Body of pancreas (tissue), 4 donors: Measurements from ENCODE around the gene HS3ST4. TPM values are rescaled to one million over a fixed set of nuclear protein-coding genes. Genes with fewer than 3 reads are reported as not detected.

Experiments
- ATAC-seq: fragments of 150-250 bp; one replicate; pipeline ENCODE4 v1.9.1; 2016
- DNase-seq, 4 donors: peaks; one replicate each; pipeline ENCODE4 v3.0.0-alpha.2; 2019
- H3K27ac ChIP-seq, 4 donors: fragments of 200-600 bp; sonication (generic); 1 replicate in 3 of 4; 2 replicates in 1 of 4; pipeline versions ENCODE4 v1.5.1 to v1.6.1; 2016 to 2019; ENCODE audit warnings: mild to moderate bottlenecking in 1 of 4, mixed read lengths in 1 of 4, moderate library complexity in 1 of 4
- H3K27me3 ChIP-seq, 2 donors: fragments of 200-600 bp; sonication (generic); one replicate each; pipeline ENCODE4 v1.6.0; 2016; ENCODE audit warnings: mild to moderate bottlenecking in 1 of 2
- H3K36me3 ChIP-seq, 2 donors: fragments of 200-600 bp; sonication (generic); replicated peaks in 1 of 2; 2 replicates each; pipeline ENCODE4 v1.5.1; 2016; ENCODE audit warnings: low read depth in 2 of 2; ENCODE audit not compliant: insufficient read depth in 1 of 2
- H3K4me1 ChIP-seq: fragments of 200-600 bp; sonication (generic); one replicate; pipeline ENCODE4 v1.6.0; 2016
- H3K4me3 ChIP-seq, 2 donors: fragments of 200-600 bp; sonication (generic); 1 replicate in 1 of 2; 2 replicates in 1 of 2; pipeline ENCODE4 v1.5.1; 2016 to 2019
- H3K9me3 ChIP-seq, 3 donors: fragments of 200-600 bp; sonication (generic); 1 replicate in 2 of 3; 2 replicates in 1 of 3; pipeline ENCODE4 v1.5.1; 2016
- POLR2A ChIP-seq, 3 donors: fragments of 450-650 bp; IDR thresholded peaks; one replicate each; pipeline ENCODE4 v1.6.1; 2016; ENCODE audit warnings: antibody characterized with exemption in 3 of 3, mild to moderate bottlenecking in 2 of 3
- WGBS, 2 donors: methylation state at CpG; one replicate each; pipeline ENCODE4 v1.1.5; 2017; 5-methylcytosine and 5-hydroxymethylcytosine counted together
- intact Hi-C: fragments of 100-400 bp; cut with DNase I; formaldehyde crosslinking; loops from one replicate; pipeline ENCODE4 v1.15.1; 2023
- total RNA-seq, 2 donors: library from RNA; depleted of rRNA; stranded (reverse); fragments of >200 nt; gene quantifications; one replicate each; pipeline ENCODE4 v1.1.0, GENCODE V29; 2016
- TF ChIP-seq, protein P1 (sequence below), 7 experiments: fragments of 450-650 bp in 4 of 7; fragments of 200-600 bp in 3 of 7; sonication (generic) in 3 of 7; IDR thresholded peaks; one replicate each; pipeline ENCODE4 v1.5.1; 2016 to 2019; ENCODE audit warnings: antibody characterized with exemption in 7 of 7

The HS3ST4 gene
- total RNA-seq, result not detected

DNA sequence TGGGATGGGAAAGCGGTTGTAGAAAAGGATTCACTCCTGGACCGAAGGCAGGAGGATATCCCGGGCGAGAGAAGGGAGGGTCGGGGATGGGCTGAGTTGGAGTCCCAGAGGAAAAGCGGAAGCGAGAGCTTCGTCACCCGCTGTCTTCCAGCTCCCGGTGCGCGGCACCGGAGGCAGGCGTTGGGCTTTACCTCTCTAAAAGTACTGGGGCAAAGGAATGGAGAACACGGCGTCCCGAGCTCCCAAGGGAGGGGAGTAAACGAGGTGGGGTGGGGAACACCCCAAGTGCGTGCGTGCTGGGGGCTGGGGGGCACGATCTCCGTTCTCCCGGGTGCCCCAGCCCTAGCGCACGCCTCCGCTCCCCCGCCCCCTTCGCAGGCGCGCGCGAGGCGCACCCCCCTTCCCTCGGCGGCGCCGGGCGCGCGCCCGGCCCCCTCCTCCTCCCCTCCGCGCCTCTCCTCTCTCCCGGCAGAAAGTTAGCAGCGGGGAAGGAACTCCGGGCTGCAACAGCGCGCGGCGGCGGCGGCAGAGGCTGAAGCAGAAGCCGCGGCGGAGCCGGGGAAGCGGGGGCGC is at the start of gene HS3ST4:
Gene HS3ST4 (plus strand): TSS at position 441 of the 573 bp plus-strand sequence.
- peaks cover 22% of the 10 kb centered on the region for H3K4me1 ChIP-seq
- peak within 1 kb of the TSS in 1 of 2 donors; percentile 17 for H3K4me3 ChIP-seq
- 1 to 2% methylated on average over 30 to 57 of the region's 58 CpGs for WGBS, 2 donors
- DNase-seq, result peak in 2 of 4 donors; percentile 6 to 12
- peaks cover 0 to 22% of the 10 kb centered on the region in 2 donors for H3K27me3 ChIP-seq
- H3K27ac ChIP-seq, result no peak within 1 kb of the TSS
- H3K9me3 ChIP-seq, result no peaks in the 10 kb centered on the region
- no peaks in the 10 kb centered on the region for H3K36me3 ChIP-seq
- no peak for TF ChIP-seq POLR2A (IDR thresholded peaks at IDR 0.05)
- TF ChIP-seq, protein P1, sequence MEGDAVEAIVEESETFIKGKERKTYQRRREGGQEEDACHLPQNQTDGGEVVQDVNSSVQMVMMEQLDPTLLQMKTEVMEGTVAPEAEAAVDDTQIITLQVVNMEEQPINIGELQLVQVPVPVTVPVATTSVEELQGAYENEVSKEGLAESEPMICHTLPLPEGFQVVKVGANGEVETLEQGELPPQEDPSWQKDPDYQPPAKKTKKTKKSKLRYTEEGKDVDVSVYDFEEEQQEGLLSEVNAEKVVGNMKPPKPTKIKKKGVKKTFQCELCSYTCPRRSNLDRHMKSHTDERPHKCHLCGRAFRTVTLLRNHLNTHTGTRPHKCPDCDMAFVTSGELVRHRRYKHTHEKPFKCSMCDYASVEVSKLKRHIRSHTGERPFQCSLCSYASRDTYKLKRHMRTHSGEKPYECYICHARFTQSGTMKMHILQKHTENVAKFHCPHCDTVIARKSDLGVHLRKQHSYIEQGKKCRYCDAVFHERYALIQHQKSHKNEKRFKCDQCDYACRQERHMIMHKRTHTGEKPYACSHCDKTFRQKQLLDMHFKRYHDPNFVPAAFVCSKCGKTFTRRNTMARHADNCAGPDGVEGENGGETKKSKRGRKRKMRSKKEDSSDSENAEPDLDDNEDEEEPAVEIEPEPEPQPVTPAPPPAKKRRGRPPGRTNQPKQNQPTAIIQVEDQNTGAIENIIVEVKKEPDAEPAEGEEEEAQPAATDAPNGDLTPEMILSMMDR (IDR thresholded peaks at IDR 0.05), result no peak
- ATAC-seq, result no peak
- intact Hi-C loops, result no loop called here

GRCh38 chr16:25643633-25644032 is 48.1 kb upstream of the HS3ST4 start:
- H3K27ac ChIP-seq, result no peak overlapping the region
- H3K36me3 ChIP-seq, result no peaks in the 10 kb centered on the region
- H3K4me1 ChIP-seq, result no peaks in the 10 kb centered on the region
- no peaks in the 10 kb centered on the region for H3K27me3 ChIP-seq
- no peaks in the 10 kb centered on the region for H3K9me3 ChIP-seq
- H3K4me3 ChIP-seq, result no peak overlapping the region
- intact Hi-C loops, result no loop called here
- DNase-seq, result no peak
- WGBS, 2 donors, result 58 to 59% methylated on average over 4 of the region's 4 CpGs
- no peak for ATAC-seq
- no peak for TF ChIP-seq POLR2A (IDR thresholded peaks at IDR 0.05)
- TF ChIP-seq, protein P1 (IDR thresholded peaks at IDR 0.05), result no peak

GRCh38 chr16:25656639-25657038 is 35.1 kb upstream of the HS3ST4 start:
- H3K4me1 ChIP-seq, result no peaks in the 10 kb centered on the region
- H3K27ac ChIP-seq, result no peak overlapping the region
- no peaks in the 10 kb centered on the region for H3K9me3 ChIP-seq
- intact Hi-C loops, result no loop called here
- 84 to 91% methylated on average over 2 of the region's 2 CpGs for WGBS, 2 donors
- no peak overlapping the region for H3K4me3 ChIP-seq
- no peak for DNase-seq
- TF ChIP-seq, protein P1 (IDR thresholded peaks at IDR 0.05), result no peak
- no peak for ATAC-seq
- no peaks in the 10 kb centered on the region for H3K36me3 ChIP-seq
- no peaks in the 10 kb centered on the region for H3K27me3 ChIP-seq

- no peak for TF ChIP-seq POLR2A (IDR thresholded peaks at IDR 0.05)
- TF ChIP-seq, protein P1 (IDR thresholded peaks at IDR 0.05), result no peak
- no peaks in the 10 kb centered on the region for H3K9me3 ChIP-seq
- intact Hi-C loops, result no loop called here
- DNase-seq (no peak), ATAC-seq (no peak)
- H3K27me3 ChIP-seq, result no peaks in the 10 kb centered on the region
- WGBS, 2 donors, result 54 to 60% methylated on average over 2 of the region's 2 CpGs
- no peak overlapping the region for H3K4me3 ChIP-seq
- H3K4me1 ChIP-seq, result no peaks in the 10 kb centered on the region
- no peak overlapping the region for H3K27ac ChIP-seq
- H3K36me3 ChIP-seq, result no peaks in the 10 kb centered on the region
Measured at GRCh38 chr16:25676820-25677219, 14.9 kb upstream of the HS3ST4 start.

- Histone ChIP-seq H3K27me3 (no peaks in the 10 kb centered on the region), H3K4me3 (no peak overlapping the region), H3K9me3 (no peaks in the 10 kb centered on the region), H3K36me3 (no peaks in the 10 kb centered on the region), H3K4me1 (no peaks in the 10 kb centered on the region), H3K27ac (no peak overlapping the region)
- ATAC-seq (no peak), DNase-seq (no peak)
- TF ChIP-seq, protein P1 (IDR thresholded peaks at IDR 0.05), result no peak
- TF ChIP-seq POLR2A (IDR thresholded peaks at IDR 0.05), result no peak
- intact Hi-C loops, result no loop called here
- WGBS, 2 donors, result 44 to 46% methylated on average over 5 of the region's 5 CpGs
Measured at GRCh38 chr16:25679511-25679910, 12.2 kb upstream of the HS3ST4 start.
